SK-N-SH treated with all-trans-retinoic acid at 6 μM for 48 hours (cell line): ENCODE data around the gene TPST1.
A peak's percentile ranks its signal among the peaks of the same experiment; 100 is the strongest.
"Not testable (repeated sequence)": the region's sequence is repeated elsewhere in the genome, so short reads cannot be mapped to it uniquely, and the experiment has no call there.

Experiments used
- ATAC-seq: fragments of 200-7000 bp; cut with Tn5 transposase; 3 replicates; pipeline ENCODE4 v1.9.1; 2020; ENCODE audit warnings: mild to moderate bottlenecking, moderate library complexity
- ARNTL ChIP-seq: fragments of 450-650 bp; formaldehyde crosslinking; IDR thresholded peaks from 2 replicates; pipeline ENCODE4 v1.5.0; 2020; ENCODE audit warnings: low read depth, mild to moderate bottlenecking, moderate library complexity, borderline replicate concordance
- BACH2 ChIP-seq: fragments of 250-450 bp; sonication (Bioruptor Pico); IDR thresholded peaks from 2 replicates; pipeline ENCODE4 v1.9.0; 2021; ENCODE audit warnings: mild to moderate bottlenecking, borderline replicate concordance
- CREB5 ChIP-seq: fragments of 250-450 bp; sonication (Bioruptor Pico); IDR thresholded peaks from 2 replicates; pipeline ENCODE4 v1.5.1; 2020; ENCODE audit warnings: low read depth, mild to moderate bottlenecking, moderate library complexity
- CSDC2 ChIP-seq: fragments of 250-450 bp; sonication (Bioruptor Pico); IDR thresholded peaks from 2 replicates; pipeline ENCODE4 v1.5.0; 2020; ENCODE audit warnings: mild to moderate bottlenecking, moderate library complexity
- CSRNP3 ChIP-seq: fragments of 250-450 bp; sonication (Bioruptor Pico); IDR thresholded peaks from 2 replicates; pipeline ENCODE4 v1.5.1; 2021; ENCODE audit warnings: mild to moderate bottlenecking, moderate library complexity
- GLIS3 ChIP-seq: fragments of 250-450 bp; sonication (Bioruptor Pico); IDR thresholded peaks from 2 replicates; pipeline ENCODE4 v1.5.0; 2020; ENCODE audit warnings: mild to moderate bottlenecking, moderate library complexity
- ISL1 ChIP-seq: fragments of 250-450 bp; sonication (Bioruptor Pico); IDR thresholded peaks from 2 replicates; pipeline ENCODE4 v2.1.2; 2022; ENCODE audit warnings: mild to moderate bottlenecking, moderate library complexity
- OSR1 ChIP-seq: fragments of 250-450 bp; sonication (Bioruptor Pico); IDR thresholded peaks from 2 replicates; pipeline ENCODE4 v1.8.0; 2022; ENCODE audit warnings: moderate library complexity, mild to moderate bottlenecking, inconsistent platforms
- PATZ1 ChIP-seq: fragments of 250-450 bp; sonication (Bioruptor Pico); IDR thresholded peaks from 2 replicates; pipeline ENCODE4 v1.8.0; 2020; ENCODE audit warnings: mild to moderate bottlenecking, moderate library complexity, borderline replicate concordance
- POU6F1 ChIP-seq: fragments of 250-450 bp; sonication (Bioruptor Pico); IDR thresholded peaks from 2 replicates; pipeline ENCODE4 v1.8.0; 2021; ENCODE audit warnings: low read depth, mild to moderate bottlenecking, moderate library complexity, borderline replicate concordance
- PPARA ChIP-seq: fragments of 250-450 bp; sonication (Bioruptor Pico); IDR thresholded peaks from 2 replicates; pipeline ENCODE4 v1.5.0; 2020; ENCODE audit warnings: mild to moderate bottlenecking, borderline replicate concordance
- RARB ChIP-seq: fragments of 250-450 bp; sonication (Bioruptor Pico); IDR thresholded peaks from 2 replicates; pipeline ENCODE4 v1.8.0; 2021; ENCODE audit warnings: mild to moderate bottlenecking, moderate library complexity
- SNAI2 ChIP-seq: fragments of 250-450 bp; sonication (Bioruptor Pico); IDR thresholded peaks from 2 replicates; pipeline ENCODE4 v1.5.0; 2020; ENCODE audit warnings: mild to moderate bottlenecking, moderate library complexity
- TCF4 ChIP-seq: fragments of 250-450 bp; sonication (Bioruptor Pico); IDR thresholded peaks from 2 replicates; pipeline ENCODE4 v1.8.0; 2021; ENCODE audit warnings: mild to moderate bottlenecking, moderate library complexity, borderline replicate concordance
- TSHZ2 ChIP-seq: fragments of 250-450 bp; sonication (Bioruptor Pico); IDR thresholded peaks from 2 replicates; pipeline ENCODE4 v1.5.0; 2020; ENCODE audit warnings: mild to moderate bottlenecking, moderate library complexity
- ZC3H10 ChIP-seq: fragments of 250-450 bp; sonication (Bioruptor Pico); IDR thresholded peaks from 2 replicates; pipeline ENCODE4 v1.5.1; 2021; ENCODE audit warnings: mild to moderate bottlenecking, moderate library complexity
- ZFP3 ChIP-seq: fragments of 250-450 bp; sonication (Bioruptor Pico); IDR thresholded peaks from 2 replicates; pipeline ENCODE4 v1.5.0; 2020; ENCODE audit warnings: mild to moderate bottlenecking, moderate library complexity
- ZNF70 ChIP-seq: fragments of 450-650 bp; formaldehyde crosslinking; IDR thresholded peaks from 2 replicates; pipeline ENCODE4 v1.5.0; 2020; ENCODE audit warnings: mild to moderate bottlenecking, moderate library complexity
- ZNF8 ChIP-seq: fragments of 450-650 bp; formaldehyde crosslinking; IDR thresholded peaks from 2 replicates; pipeline ENCODE4 v1.5.0; 2020; ENCODE audit warnings: mild to moderate bottlenecking, moderate library complexity

Gene TPST1

GRCh38 chr7:66321283-66321682, 116.1 kb downstream of the TPST1 start:
- 0 out of 2 replicates have a peak, but pooled peaks have one; percentile 39 for TF ChIP-seq TSHZ2 (CRISPR knock-in tag)
- TF ChIP-seq GLIS3, result no peak
- no peak for TF ChIP-seq PPARA (CRISPR knock-in tag)
- peak; percentile 81; the same call in 1 of the 2 replicates for TF ChIP-seq TCF4 (CRISPR knock-in tag)
- TF ChIP-seq, all 23 proteins: peak for 2
- ATAC-seq, result no peak

GRCh38 chr7:66323114-66323796, 118.1 kb downstream of the TPST1 start:
- TF ChIP-seq CSDC2 (CRISPR knock-in tag) (no peak), TSHZ2 (CRISPR knock-in tag) (no peak), RARB (CRISPR knock-in tag) (no peak), GLIS3 (no peak), ZNF8 (CRISPR knock-in tag) (no peak), OSR1 (CRISPR knock-in tag) (no peak), BACH2 (CRISPR knock-in tag) (no peak), SNAI2 (CRISPR knock-in tag) (no peak), ZNF70 (CRISPR knock-in tag) (no peak), ZFP3 (CRISPR knock-in tag) (no peak), ISL1 (CRISPR knock-in tag) (no peak; the same call in 1 of the 2 replicates)
- no peak for ATAC-seq

- ATAC-seq, result not testable (repeated sequence)
These were observed 119.9 kb downstream of the TPST1 start for GRCh38 chr7:66324985-66325384.

- peak; percentile 37 for ATAC-seq
- 0 out of 2 replicates have a peak, but pooled peaks have one; percentile 20 for TF ChIP-seq POU6F1
- TF ChIP-seq TCF4 (CRISPR knock-in tag), result peak; percentile 92
- TF ChIP-seq CSRNP3, result no peak
- TF ChIP-seq CSDC2 (CRISPR knock-in tag), result no peak
- TF ChIP-seq CREB5 (CRISPR knock-in tag), result peak; percentile 34; the same call in 1 of the 2 replicates
- no peak for TF ChIP-seq ARNTL (CRISPR knock-in tag)
- peak; percentile 59; the same call in 1 of the 2 replicates for TF ChIP-seq PATZ1
- TF ChIP-seq ISL1 (CRISPR knock-in tag), result peak; percentile 61
- 0 out of 2 replicates have a peak, but pooled peaks have one; percentile 8 for TF ChIP-seq ZC3H10 (CRISPR knock-in tag)
- TF ChIP-seq ZNF70 (CRISPR knock-in tag), result no peak
These were observed 121.5 kb downstream of the TPST1 start for GRCh38 chr7:66326501-66327215.
